OCI-LY3 (cell line): ENCODE data around the gene GTF2A1.
A peak's percentile ranks its signal among the peaks of the same experiment; 100 is the strongest.

Experiments used
- CTCF ChIP-seq: fragments of 200-600, 300-600 bp; sonication (generic); IDR thresholded peaks from 2 replicates; pipeline ENCODE4 v1.5.1; 2014; ENCODE audit warnings: antibody characterized with exemption, low read length, low read depth
- EZH2phosphoT487 ChIP-seq: fragments of 200-600 bp; shearing (Covaris generic); IDR thresholded peaks from 2 replicates; pipeline ENCODE4 v1.6.1; 2018; ENCODE audit warnings: antibody characterized with exemption, mixed run types, low read depth

GRCh38 chr14:81252278-81252677 is 31.5 kb upstream of the GTF2A1 start:
- TF ChIP-seq CTCF (peak; percentile 22; the same call in 1 of the 2 replicates), EZH2phosphoT487 (no peak)
